Subcutaneous adipose tissue (tissue), 4 donors: Measurements from ENCODE around the gene MYBPHL. TPM values are rescaled to one million over a fixed set of nuclear protein-coding genes. Genes with fewer than 3 reads are reported as not detected.

Experiments
- CTCF ChIP-seq: fragments of 450-650 bp; IDR thresholded peaks from one replicate; pipeline ENCODE4 v1.5.1; 2016; ENCODE audit warnings: low read depth, mild to moderate bottlenecking, control low read depth, antibody characterized with exemption, moderate library complexity
- total RNA-seq, 4 donors: library from RNA; depleted of rRNA; stranded (reverse); fragments of >200 nt; gene quantifications; one replicate each; pipeline ENCODE4 v1.1.0, GENCODE V29; 2016

MYBPHL gene
- total RNA-seq, 4 donors from 2014 or later = not detected

GRCh38 chr1:109266965-109267364, 39.8 kb downstream of the MYBPHL start:
- TF ChIP-seq CTCF = no peak

- no peak for TF ChIP-seq CTCF
Observed at GRCh38 chr1:109265741-109266330, 41.0 kb downstream of the MYBPHL start.

- no peak for TF ChIP-seq CTCF
Observed at GRCh38 chr1:109265016-109265415, 41.8 kb downstream of the MYBPHL start.

GRCh38 chr1:109264379-109264755, 42.4 kb downstream of the MYBPHL start:
- no peak for TF ChIP-seq CTCF

- TF ChIP-seq CTCF = no peak
Observed at GRCh38 chr1:109263597-109264378, 43.0 kb downstream of the MYBPHL start.

- TF ChIP-seq CTCF = no peak
Observed at GRCh38 chr1:109263234-109263596, 43.6 kb downstream of the MYBPHL start.

GRCh38 chr1:109262231-109263055, 44.4 kb downstream of the MYBPHL start:
- no peak for TF ChIP-seq CTCF
